B cell (primary cell): ENCODE measurements around the gene ZFC3H1. TPM values are rescaled to one million over a fixed set of nuclear protein-coding genes. Genes with fewer than 3 reads are reported as not detected.

Experiments used
- ATAC-seq: fragments of 200-7000 bp; cut with Tn5 transposase; one replicate; pipeline ENCODE4 v1.10.0; 2021; ENCODE audit warnings: low read depth, mild to moderate bottlenecking, moderate number of reproducible peaks, moderate library complexity
- CTCF ChIA-PET: fragments of 350-600 bp; sonication (Branson Sonifier 250); formaldehyde crosslinking; loops from one replicate; lab custom pipeline; 2021; ENCODE audit warnings: antibody characterized with exemption, inconsistent platforms; lab: Charles Lee
- POLR2A ChIA-PET: fragments of 350-600 bp; sonication (Branson Sonifier 250); formaldehyde crosslinking; loops from one replicate; lab custom pipeline; 2021; ENCODE audit warnings: antibody characterized with exemption; lab: Charles Lee
- DNase-seq: peaks from one replicate; pipeline ENCODE4 v3.0.0; 2013
- H2AFZ ChIP-seq: 2 replicates; pipeline ENCODE4 v1.6.1; 2012; ENCODE audit warnings: mild to moderate bottlenecking, low read depth, low read length; ENCODE audit not compliant: insufficient read depth, poor library complexity, severe bottlenecking
- H3K27ac ChIP-seq, 2 donors: 1 replicate in 1 of 2; 2 replicates in 1 of 2; pipeline ENCODE4 v1.5.1; 2012 to 2013; ENCODE audit warnings: low read length in 2 of 2, mild to moderate bottlenecking in 2 of 2, moderate library complexity in 1 of 2
- H3K27me3 ChIP-seq, 4 experiments: fragments of 200-600 bp in 1 of 4; sonication (generic) in 1 of 4; replicated peaks in 1 of 4; 1 replicate in 2 of 4; 2 replicates in 2 of 4; pipeline versions ENCODE4 v1.6.1 to v1.7.0; 2013 to 2016; ENCODE audit warnings: low read length in 3 of 4, mild to moderate bottlenecking in 2 of 4, mixed read lengths in 1 of 4, moderate library complexity in 1 of 4; ENCODE audit not compliant: insufficient read depth in 4 of 4, control insufficient read depth in 3 of 4; ENCODE audit errors: control extremely low read depth in 1 of 4
- H3K36me3 ChIP-seq, 2 experiments: replicated peaks in 1 of 2; 1 replicate in 1 of 2; 2 replicates in 1 of 2; pipeline versions ENCODE4 v1.6.1 to v1.7.1; 2013; ENCODE audit warnings: low read length in 1 of 2; ENCODE audit not compliant: insufficient read depth in 2 of 2, control insufficient read depth in 1 of 2; ENCODE audit errors: control extremely low read depth in 1 of 2, extremely low read depth in 1 of 2
- H3K4me1 ChIP-seq, 2 donors: fragments of 200-600 bp in 1 of 2; sonication (generic) in 1 of 2; 1 replicate in 1 of 2; 2 replicates in 1 of 2; pipeline versions ENCODE4 v1.5.1 to v1.6.1; 2013 to 2017; ENCODE audit warnings: low read length in 2 of 2; ENCODE audit not compliant: control insufficient read depth in 2 of 2, insufficient read depth in 2 of 2
- H3K4me2 ChIP-seq: replicated peaks from 2 replicates; pipeline ENCODE3; 2012; ENCODE audit warnings: mild to moderate bottlenecking, low read depth, low read length; ENCODE audit not compliant: poor library complexity, severe bottlenecking
- H3K4me3 ChIP-seq, 5 experiments: fragments of 200-600 bp in 1 of 5; sonication (generic) in 1 of 5; 1 replicate in 3 of 5; 2 replicates in 2 of 5; pipeline versions ENCODE4 v1.5.1 to v1.7.0; 2011 to 2016; ENCODE audit warnings: low read length in 4 of 5, mild to moderate bottlenecking in 4 of 5, low read depth in 2 of 5, control low read depth in 1 of 5, moderate library complexity in 1 of 5; ENCODE audit not compliant: insufficient read depth in 1 of 5; ENCODE audit errors: control extremely low read depth in 1 of 5, extremely low read depth in 1 of 5
- H3K79me2 ChIP-seq: fragments of 200-600 bp; sonication (generic); one replicate; pipeline ENCODE4 v1.6.0; 2016; ENCODE audit warnings: low read length; ENCODE audit not compliant: control insufficient read depth, insufficient read depth
- H3K9ac ChIP-seq: fragments of 200-600 bp; sonication (generic); 2 replicates; pipeline ENCODE4 v1.6.1; 2017; ENCODE audit warnings: mild to moderate bottlenecking, low read length, moderate library complexity
- H3K9me3 ChIP-seq, 3 donors: one replicate each; pipeline versions ENCODE4 v1.6.1 to v1.7.1; 2013; ENCODE audit warnings: low read length in 2 of 3; ENCODE audit not compliant: control insufficient read depth in 2 of 3, insufficient read depth in 1 of 3; ENCODE audit errors: control extremely low read depth in 1 of 3
- H4K20me1 ChIP-seq: 2 replicates; pipeline ENCODE4 v1.6.0; 2012; ENCODE audit warnings: mild to moderate bottlenecking, low read length; ENCODE audit not compliant: insufficient read depth, control insufficient read depth, poor library complexity, severe bottlenecking
- H3K27ac Mint-ChIP-seq: one replicate; pipeline ENCODE4 v1.8.0; 2021; ENCODE audit warnings: mixed read lengths
- H3K27me3 Mint-ChIP-seq: one replicate; pipeline ENCODE4 v1.8.0; 2021; ENCODE audit warnings: mixed read lengths
- H3K4me1 Mint-ChIP-seq: one replicate; pipeline ENCODE4 v1.8.0; 2021; ENCODE audit warnings: mixed read lengths
- H3K4me3 Mint-ChIP-seq: one replicate; pipeline ENCODE4 v1.8.0; 2021; ENCODE audit warnings: mixed read lengths
- H3K9me3 Mint-ChIP-seq: one replicate; pipeline ENCODE4 v1.8.0; 2022; ENCODE audit warnings: mixed read lengths; ENCODE audit not compliant: insufficient read depth
- EZH2 ChIP-seq: IDR thresholded peaks from 2 replicates; pipeline ENCODE4 v1.6.1; 2012; ENCODE audit warnings: borderline replicate concordance, low read depth, mild to moderate bottlenecking, moderate library complexity, low read length; ENCODE audit not compliant: insufficient read depth, poor library complexity, severe bottlenecking
- WGBS: methylation state at CpG from one replicate; pipeline ENCODE4 v1.1.5; 2013; ENCODE audit warnings: missing lambda C conversion rate; ENCODE audit not compliant: insufficient coverage; 5-methylcytosine and 5-hydroxymethylcytosine counted together
- intact Hi-C: fragments of 100-400 bp; cut with micrococcal nuclease; formaldehyde crosslinking; loops from one replicate; pipeline ENCODE4 v1.10.0; 2022
- polyA plus RNA-seq: library from polyadenylated mRNA; depleted of rRNA; stranded (reverse); fragments of >200 nt; gene quantifications from 2 replicates; pipeline ENCODE4 v1.2.3, GENCODE V29; 2012
- total RNA-seq, 2 donors: library from RNA; stranded (reverse); fragments of 120-200 nt in 1 of 2; gene quantifications; 1 replicate in 1 of 2; 2 replicates in 1 of 2; pipeline versions ENCODE4 v1.2.3 to v1.2.4, GENCODE V29; 2013 to 2022
- TF ChIP-seq, protein P1 (sequence below): fragments of 200-600 bp; IDR thresholded peaks from one replicate; pipeline ENCODE4 v1.8.0; 2022; ENCODE audit warnings: antibody characterized with exemption, mild to moderate bottlenecking

The ZFC3H1 gene
- total and polyA plus RNA-seq, 2 donors (not counting 1 experiment from before 2014, with no cell fraction given) = 55.9 to 141 TPM

DNA sequence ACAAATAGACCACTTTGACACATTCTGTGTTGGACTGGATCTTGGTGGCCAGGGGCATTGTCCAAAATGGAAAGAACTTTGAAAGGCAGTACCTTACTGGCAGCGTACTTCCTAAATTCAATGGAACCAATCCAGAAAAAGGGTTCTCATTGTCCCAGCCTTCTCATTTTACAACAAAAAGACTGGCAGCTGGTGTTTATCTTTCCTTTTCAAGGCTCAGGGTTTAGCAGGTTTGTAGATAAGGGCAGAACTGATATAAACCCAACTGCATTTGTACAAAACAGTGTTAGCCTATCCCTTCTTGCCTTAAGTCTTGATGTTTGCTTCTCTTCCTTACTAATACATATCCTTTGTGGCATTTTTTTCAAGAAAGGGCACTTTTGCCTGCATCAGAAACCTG lies 8.2 kb upstream of the ZFC3H1 start:
- no peaks in the 10 kb centered on the region for H3K9me3 ChIP-seq
- no peaks in the 10 kb centered on the region for H3K27me3 ChIP-seq
- H3K27ac Mint-ChIP-seq = no peak overlapping the region
- no peak overlapping the region for H2AFZ ChIP-seq
- H3K4me1 Mint-ChIP-seq = peaks cover 9% of the 10 kb centered on the region
- no peak for DNase-seq
- H3K36me3 ChIP-seq = peaks cover 0 to 1% of the 10 kb centered on the region in 2 experiments
- H3K9me3 Mint-ChIP-seq = no peaks in the 10 kb centered on the region
- TF ChIP-seq EZH2 = no peak
- TF ChIP-seq, protein P1, sequence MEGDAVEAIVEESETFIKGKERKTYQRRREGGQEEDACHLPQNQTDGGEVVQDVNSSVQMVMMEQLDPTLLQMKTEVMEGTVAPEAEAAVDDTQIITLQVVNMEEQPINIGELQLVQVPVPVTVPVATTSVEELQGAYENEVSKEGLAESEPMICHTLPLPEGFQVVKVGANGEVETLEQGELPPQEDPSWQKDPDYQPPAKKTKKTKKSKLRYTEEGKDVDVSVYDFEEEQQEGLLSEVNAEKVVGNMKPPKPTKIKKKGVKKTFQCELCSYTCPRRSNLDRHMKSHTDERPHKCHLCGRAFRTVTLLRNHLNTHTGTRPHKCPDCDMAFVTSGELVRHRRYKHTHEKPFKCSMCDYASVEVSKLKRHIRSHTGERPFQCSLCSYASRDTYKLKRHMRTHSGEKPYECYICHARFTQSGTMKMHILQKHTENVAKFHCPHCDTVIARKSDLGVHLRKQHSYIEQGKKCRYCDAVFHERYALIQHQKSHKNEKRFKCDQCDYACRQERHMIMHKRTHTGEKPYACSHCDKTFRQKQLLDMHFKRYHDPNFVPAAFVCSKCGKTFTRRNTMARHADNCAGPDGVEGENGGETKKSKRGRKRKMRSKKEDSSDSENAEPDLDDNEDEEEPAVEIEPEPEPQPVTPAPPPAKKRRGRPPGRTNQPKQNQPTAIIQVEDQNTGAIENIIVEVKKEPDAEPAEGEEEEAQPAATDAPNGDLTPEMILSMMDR = no peak
- no peaks in the 10 kb centered on the region for H4K20me1 ChIP-seq
- ATAC-seq = no peak
- H3K4me1 ChIP-seq = no peaks in the 10 kb centered on the region
- intact Hi-C loops = no loop called here
- no peak overlapping the region for H3K4me2 ChIP-seq
- H3K27ac ChIP-seq = no peak overlapping the region
- H3K4me3 Mint-ChIP-seq = no peak overlapping the region
- H3K9ac ChIP-seq = no peak overlapping the region
- no CpG with 5 or more reads among the region's 1 CpG for WGBS
- peaks cover 50% of the 10 kb centered on the region for H3K79me2 ChIP-seq
- CTCF ChIA-PET = no interaction called here
- H3K4me3 ChIP-seq = no peak overlapping the region
- POLR2A ChIA-PET = no interaction called here
- H3K27me3 Mint-ChIP-seq = no peaks in the 10 kb centered on the region

DNA sequence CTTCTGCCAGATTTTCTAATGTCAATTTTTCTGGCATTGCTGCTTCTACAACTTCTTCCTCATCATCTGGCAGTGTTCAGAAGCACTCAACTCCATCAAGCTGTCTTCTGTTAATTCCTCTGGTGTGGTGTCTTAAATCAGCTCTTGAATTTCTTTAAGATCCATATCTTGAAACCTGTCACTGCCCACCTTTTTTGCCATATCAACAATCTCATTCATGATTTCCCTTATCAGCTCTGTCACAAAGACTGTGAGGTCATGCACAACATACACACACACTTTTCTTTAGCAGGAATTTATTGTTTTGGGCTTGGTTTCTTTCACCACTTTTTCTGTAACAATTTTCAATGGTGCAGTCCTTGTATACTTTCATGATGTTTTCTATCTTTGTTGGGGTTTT lies 7.7 kb upstream of the ZFC3H1 start:
- Histone ChIP-seq H3K4me1 (no peaks in the 10 kb centered on the region), H2AFZ (no peak overlapping the region), H3K27me3 (no peaks in the 10 kb centered on the region), H3K4me3 (no peak overlapping the region), H3K9me3 (no peaks in the 10 kb centered on the region), H3K27ac (no peak overlapping the region), H3K4me2 (no peak overlapping the region), H3K9ac (no peak overlapping the region), H3K79me2 (peaks cover 55% of the 10 kb centered on the region), H4K20me1 (no peaks in the 10 kb centered on the region), H3K36me3 (peaks cover 0 to 1% of the 10 kb centered on the region in 2 experiments)
- Mint-ChIP-seq H3K9me3 (no peaks in the 10 kb centered on the region), H3K27me3 (no peaks in the 10 kb centered on the region), H3K4me3 (no peak overlapping the region), H3K27ac (no peak overlapping the region), H3K4me1 (peaks cover 9% of the 10 kb centered on the region)
- no peak for ATAC-seq
- ChIA-PET POLR2A (no interaction called here), CTCF (no interaction called here)
- intact Hi-C loops = no loop called here
- TF ChIP-seq EZH2 = no peak
- TF ChIP-seq, protein P1 = no peak
- DNase-seq = no peak
